Right ventricle myocardium superior (tissue), 1 donor: ENCODE measurements around the gene SMARCD3. TPM values are rescaled to one million over a fixed set of nuclear protein-coding genes. Genes with fewer than 3 reads are reported as not detected.

ENCODE experiments used
- ATAC-seq: fragments of 200-7000 bp; cut with Tn5 transposase; one replicate; pipeline ENCODE4 v1.9.1; 2020; ENCODE audit warnings: mild to moderate bottlenecking; ENCODE audit not compliant: poor library complexity
- DNase-seq: peaks from one replicate; pipeline ENCODE4 v3.0.0-alpha.2; 2020
- intact Hi-C: fragments of 100-400 bp; cut with DNase I; formaldehyde crosslinking; loops from one replicate; pipeline ENCODE4 v1.11.2; 2022
- total RNA-seq: library from RNA; stranded (reverse); fragmentation: NEBNext Ultra II Directional; extraction: Animal tissue kit (Norgen Biotek cat#: 25700); gene quantifications from one replicate; pipeline ENCODE4 v1.2.1, GENCODE V29; 2021
- donor health status: DM: no; HTN: yes; CAD: no; lungs with severe emphysema.

Gene SMARCD3
- total RNA-seq, 1 donor from 2014 or later = 131 TPM

DNA sequence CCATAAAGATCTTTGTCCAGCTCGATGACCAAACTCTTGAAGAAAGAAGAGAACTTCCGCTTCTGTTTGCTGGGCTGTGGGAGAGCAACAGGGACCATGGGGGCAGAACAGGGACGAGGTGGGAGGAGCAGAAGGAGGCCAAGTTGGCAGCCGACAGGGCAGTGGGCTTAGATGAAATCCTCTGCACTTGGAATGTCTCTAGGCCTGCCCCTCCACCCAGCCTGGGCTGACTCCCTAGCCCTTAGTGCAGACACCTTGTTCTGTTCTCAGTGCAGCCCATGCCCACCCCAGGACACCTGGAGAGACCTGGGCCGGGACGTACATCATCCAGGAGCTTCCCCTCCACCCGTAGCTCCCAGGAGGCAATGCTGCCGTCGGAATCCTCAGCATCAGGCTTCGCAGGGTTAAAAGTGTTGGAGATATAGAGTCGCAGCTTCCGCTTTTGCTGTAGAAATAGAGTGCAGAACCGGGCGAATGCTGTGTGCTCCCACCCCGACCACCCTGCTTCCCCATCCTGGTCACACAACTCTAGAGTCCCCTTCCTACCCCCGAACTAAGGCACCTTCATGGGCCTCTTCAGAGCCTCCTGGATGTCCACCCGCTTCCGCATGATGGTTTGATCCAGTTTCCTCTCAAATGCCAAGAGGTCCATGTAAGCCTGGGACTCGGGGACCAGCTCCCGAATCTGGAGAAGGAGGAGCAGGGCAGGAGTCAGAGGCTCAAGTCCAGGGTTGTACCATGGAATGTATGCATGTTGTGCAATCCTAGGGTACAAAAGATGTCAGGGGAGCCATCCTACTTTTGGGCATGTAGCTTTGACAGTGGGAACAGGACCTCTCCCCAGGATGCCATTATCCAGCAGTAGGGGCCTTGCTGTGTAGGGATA, 6.1 kb downstream of the SMARCD3 start:
- DNase-seq (no peak), ATAC-seq (no peak)
- intact Hi-C loops = loop anchor here (10.0 kb wide), 1 partner anchor 118 kb away; no protein-coding TSS in a partner anchor

DNA sequence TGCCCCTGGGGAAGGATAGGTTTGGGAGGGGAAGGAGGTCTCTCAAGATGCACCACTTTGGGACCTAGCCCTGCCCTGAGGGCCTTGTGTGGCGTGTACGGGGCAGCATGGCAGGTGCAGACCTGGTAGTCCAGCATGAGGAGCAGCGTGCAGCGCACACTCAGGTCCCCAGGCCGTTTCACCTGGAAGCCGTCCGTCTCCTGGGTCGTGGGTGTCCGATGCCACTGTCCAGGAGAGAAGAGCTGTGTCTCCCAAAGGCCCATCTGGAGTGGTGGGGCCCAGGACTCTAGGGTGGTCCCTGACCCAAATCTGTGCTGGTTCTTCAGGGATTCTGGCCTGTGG, 6.8 kb downstream of the SMARCD3 start:
- intact Hi-C loops = loop anchor here (10.0 kb wide), 1 partner anchor 117 kb away; no protein-coding TSS in a partner anchor
- no peak for ATAC-seq
- DNase-seq = no peak

DNA sequence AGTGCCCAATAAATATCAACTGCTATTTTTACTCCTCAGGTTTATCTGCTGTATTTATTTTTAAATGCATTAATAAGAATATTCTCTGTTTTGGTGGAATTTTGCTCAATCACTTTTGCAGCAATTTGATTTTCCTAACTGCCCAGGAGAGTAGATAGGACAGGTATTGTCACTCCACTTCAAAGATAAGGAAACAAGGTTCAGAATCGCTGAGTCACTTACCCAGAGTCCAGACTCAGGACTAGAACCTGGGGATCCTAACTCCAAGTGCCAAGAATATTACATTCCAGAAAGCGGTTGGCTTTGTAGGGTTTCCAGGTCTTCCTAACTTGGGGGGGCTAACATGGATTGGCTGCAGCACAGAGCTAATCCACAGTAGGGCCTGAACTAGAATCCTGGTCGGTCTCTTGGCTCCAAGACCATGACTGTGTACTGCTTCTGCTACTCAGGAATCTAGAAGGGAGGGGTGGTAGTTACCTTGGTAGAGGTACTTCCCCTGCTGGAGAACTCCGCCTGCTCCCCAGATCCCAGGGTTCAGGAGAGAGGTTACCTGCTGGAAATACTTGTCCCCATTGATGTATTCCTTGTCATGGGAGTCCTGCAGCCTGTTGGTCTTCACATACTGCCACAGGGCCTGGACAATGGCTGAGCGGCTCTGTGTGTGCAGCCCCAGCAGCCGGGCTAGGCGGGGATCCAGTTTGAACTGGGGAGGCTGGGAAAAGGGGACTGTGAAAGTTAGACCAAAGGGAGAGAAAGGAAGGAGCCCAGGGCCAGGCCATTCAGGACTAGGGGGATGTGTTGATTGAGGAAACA, 7.3 kb downstream of the SMARCD3 start:
- intact Hi-C loops = loop anchor here (10.0 kb wide), 1 partner anchor 116 kb away; no protein-coding TSS in a partner anchor
- ATAC-seq (no peak), DNase-seq (no peak)

DNA sequence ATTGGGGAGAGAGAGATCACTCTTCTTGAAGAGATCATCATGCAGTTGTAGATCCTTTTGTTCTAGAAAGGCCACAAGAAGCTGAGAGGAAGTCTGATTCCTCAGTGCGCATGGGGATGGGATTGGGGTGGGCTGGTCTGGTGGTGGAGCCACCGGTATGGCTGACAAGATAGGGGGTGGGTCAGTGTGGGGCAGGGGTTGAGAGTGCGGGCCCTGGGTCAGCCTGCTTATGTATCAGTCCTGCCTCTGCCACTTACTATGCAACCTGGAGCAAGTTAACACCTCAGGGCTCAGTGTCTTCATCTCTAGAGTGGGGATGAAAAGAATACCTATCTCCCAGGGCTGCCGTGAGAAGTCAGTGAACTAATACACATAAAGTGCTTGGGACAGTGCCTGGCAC, 8.0 kb downstream of the SMARCD3 start:
- DNase-seq (no peak), ATAC-seq (peak; percentile 36)
- intact Hi-C loops = loop anchor here (10.0 kb wide), 1 partner anchor 116 kb away; no protein-coding TSS in a partner anchor

DNA sequence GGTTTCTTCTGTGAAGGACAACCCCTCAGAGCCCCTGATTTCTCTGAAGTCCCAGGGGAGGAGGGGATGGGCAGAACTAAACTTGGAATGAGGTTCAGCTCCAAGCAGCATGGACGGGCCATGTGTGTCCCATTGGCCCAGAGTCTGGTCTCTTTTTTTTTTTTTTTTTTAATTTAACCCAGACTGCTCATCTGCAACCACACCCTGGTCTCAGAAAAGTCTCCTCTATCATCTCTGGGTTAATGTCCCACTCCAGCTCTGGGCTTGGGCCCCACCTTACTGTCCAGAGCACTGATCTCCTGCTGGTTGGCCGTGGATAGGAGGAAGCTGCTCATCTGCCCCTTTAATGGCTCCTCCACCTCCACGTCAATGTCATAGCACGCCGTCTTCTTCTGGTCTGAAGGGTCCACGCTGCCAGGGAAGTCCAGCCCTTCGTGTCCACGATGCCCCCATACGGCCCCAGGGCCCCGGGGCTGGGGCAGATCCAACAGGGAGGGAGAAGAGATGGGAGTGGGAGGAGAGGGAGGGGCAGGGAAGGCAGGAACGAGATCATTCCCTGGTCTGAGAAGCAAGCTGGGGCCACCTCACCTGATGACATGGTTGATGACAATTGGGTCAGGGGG, 8.5 kb downstream of the SMARCD3 start:
- no peak for ATAC-seq
- DNase-seq = no peak
- intact Hi-C loops = loop anchor here (10.0 kb wide), 1 partner anchor 115 kb away; no protein-coding TSS in a partner anchor

DNA sequence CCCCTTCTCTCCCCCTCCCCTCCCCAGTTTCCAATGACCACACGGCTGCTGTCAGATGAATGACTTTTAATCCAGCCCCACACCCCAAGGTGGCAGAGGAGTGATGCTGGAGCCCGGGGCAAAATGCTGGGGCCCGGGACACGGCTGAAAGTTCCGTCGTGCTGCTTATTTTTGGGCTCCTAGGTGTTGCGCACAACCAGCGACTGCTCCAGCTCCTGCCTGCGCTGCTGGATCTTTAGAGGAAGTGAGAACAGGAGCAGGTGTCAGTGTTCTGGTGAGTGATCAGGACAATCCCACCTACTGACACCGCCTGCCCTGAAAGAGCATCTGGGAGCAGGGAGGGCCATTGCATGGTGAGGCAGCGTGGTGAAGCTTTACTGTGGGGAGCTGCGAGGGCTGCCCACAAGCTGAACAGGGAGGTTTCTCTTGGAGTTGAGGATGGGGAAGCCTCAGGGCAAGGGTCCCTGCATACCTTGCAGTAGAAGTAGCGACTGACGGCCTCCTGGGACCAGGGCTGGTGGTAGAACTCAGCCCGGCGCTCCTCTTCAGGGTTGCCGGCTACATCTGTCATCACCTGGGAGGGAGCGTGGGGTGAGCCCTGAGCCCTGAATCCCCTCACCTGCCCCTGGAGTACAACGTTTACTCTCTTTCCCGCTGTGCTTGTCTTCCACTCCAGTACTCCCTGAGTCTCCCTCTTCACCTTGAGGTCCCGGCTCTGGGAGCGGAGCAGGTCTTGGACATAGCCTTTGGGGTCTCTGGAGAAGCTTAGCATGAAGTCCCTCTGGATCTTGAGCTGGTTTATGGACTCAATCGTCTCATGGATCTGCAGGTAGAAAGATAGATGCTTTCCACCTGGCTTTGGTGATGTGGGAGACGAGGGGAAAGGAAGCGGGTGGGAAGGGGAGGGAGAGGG, 9.3 kb downstream of the SMARCD3 start:
- DNase-seq = no peak
- no peak for ATAC-seq
- intact Hi-C loops = no loop called here

DNA sequence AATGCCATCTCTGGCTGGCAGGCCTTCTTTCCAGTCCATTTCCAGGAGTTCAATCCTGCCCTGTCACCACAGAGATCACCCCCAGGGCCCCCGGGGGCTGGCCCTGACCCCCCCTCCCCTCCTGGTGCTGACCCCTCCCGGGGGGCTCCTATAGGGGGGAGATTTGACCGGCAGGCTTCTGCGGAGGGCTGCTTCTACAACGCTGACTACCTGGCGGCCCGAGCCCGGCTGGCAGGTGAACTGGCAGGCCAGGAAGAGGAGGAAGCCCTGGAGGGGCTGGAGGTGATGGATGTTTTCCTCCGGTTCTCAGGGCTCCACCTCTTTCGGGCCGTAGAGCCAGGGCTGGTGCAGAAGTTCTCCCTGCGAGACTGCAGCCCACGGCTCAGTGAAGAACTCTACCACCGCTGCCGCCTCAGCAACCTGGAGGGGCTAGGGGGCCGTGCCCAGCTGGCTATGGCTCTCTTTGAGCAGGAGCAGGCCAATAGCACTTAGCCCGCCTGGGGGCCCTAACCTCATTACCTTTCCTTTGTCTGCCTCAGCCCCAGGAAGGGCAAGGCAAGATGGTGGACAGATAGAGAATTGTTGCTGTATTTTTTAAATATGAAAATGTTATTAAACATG, 10.2 kb downstream of the SMARCD3 start:
- no peak for ATAC-seq
- no peak for DNase-seq
- intact Hi-C loops = no loop called here

DNA sequence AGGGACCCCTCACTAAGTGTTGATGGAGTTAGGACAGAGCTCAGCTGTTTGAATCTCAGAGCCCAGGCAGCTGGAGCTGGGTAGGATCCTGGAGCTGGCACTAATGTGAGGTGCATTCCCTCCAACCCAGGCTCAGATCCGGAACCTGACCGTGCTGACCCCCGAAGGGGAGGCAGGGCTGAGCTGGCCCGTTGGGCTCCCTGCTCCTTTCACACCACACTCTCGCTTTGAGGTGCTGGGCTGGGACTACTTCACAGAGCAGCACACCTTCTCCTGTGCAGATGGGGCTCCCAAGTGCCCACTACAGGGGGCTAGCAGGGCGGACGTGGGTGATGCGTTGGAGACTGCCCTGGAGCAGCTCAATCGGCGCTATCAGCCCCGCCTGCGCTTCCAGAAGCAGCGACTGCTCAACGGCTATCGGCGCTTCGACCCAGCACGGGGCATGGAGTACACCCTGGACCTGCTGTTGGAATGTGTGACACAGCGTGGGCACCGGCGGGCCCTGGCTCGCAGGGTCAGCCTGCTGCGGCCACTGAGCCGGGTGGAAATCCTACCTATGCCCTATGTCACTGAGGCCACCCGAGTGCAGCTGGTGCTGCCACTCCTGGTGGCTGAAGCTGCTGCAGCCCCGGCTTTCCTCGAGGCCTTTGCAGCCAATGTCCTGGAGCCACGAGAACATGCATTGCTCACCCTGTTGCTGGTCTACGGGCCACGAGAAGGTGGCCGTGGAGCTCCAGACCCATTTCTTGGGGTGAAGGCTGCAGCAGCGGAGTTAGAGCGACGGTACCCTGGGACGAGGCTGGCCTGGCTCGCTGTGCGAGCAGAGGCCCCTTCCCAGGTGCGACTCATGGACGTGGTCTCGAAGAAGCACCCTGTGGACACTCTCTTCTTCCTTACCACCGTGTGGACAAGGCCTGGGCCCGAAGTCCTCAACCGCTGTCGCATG, 11.0 kb downstream of the SMARCD3 start:
- intact Hi-C loops = no loop called here
- DNase-seq (no peak), ATAC-seq (no peak)

DNA sequence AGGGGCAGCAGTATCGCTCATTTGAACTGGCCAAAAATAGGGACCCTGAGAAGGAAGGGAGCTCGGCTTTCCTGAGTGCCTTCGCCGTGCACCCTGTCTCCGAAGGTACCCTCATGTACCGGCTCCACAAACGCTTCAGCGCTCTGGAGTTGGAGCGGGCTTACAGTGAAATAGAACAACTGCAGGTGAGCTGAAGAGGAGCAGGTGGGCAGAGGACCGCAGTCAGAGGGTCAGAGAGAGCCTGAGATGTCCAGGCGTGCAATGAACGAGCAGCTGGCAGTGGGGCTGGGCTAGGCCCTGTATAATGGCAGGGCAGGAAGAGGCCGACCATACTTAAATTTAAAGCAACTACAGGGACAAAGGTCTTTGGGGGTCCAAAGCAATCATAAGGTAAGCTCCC, 12.1 kb downstream of the SMARCD3 start:
- intact Hi-C loops = no loop called here
- no peak for DNase-seq
- ATAC-seq = no peak

DNA sequence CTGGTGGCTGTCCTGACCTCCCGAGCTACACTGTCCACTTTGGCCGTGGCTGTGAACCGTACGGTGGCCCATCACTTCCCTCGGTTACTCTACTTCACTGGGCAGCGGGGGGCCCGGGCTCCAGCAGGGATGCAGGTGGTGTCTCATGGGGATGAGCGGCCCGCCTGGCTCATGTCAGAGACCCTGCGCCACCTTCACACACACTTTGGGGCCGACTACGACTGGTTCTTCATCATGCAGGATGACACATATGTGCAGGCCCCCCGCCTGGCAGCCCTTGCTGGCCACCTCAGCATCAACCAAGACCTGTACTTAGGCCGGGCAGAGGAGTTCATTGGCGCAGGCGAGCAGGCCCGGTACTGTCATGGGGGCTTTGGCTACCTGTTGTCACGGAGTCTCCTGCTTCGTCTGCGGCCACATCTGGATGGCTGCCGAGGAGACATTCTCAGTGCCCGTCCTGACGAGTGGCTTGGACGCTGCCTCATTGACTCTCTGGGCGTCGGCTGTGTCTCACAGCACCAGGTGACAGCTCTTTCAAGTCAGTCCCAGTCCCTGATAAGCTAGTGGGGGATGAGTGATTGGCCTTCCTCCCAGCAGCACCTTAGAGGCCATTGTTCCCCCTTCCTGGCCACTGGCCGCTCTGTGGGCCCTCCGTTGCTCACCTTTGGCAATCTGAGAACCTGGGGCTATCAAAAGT, 13.3 kb downstream of the SMARCD3 start:
- no peak for ATAC-seq
- intact Hi-C loops = no loop called here
- DNase-seq = no peak

DNA sequence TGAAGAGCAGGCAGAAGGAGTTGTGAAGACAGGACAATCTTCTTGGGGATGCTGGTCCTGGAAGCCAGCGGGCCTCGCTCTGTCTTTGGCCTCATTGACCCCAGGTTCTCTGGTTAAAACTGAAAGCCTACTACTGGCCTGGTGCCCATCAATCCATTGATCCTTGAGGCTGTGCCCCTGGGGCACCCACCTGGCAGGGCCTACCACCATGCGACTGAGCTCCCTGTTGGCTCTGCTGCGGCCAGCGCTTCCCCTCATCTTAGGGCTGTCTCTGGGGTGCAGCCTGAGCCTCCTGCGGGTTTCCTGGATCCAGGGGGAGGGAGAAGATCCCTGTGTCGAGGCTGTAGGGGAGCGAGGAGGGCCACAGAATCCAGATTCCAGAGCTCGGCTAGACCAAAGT, 14.7 kb downstream of the SMARCD3 start:
- no peak for DNase-seq
- no peak for ATAC-seq
- intact Hi-C loops = no loop called here

DNA sequence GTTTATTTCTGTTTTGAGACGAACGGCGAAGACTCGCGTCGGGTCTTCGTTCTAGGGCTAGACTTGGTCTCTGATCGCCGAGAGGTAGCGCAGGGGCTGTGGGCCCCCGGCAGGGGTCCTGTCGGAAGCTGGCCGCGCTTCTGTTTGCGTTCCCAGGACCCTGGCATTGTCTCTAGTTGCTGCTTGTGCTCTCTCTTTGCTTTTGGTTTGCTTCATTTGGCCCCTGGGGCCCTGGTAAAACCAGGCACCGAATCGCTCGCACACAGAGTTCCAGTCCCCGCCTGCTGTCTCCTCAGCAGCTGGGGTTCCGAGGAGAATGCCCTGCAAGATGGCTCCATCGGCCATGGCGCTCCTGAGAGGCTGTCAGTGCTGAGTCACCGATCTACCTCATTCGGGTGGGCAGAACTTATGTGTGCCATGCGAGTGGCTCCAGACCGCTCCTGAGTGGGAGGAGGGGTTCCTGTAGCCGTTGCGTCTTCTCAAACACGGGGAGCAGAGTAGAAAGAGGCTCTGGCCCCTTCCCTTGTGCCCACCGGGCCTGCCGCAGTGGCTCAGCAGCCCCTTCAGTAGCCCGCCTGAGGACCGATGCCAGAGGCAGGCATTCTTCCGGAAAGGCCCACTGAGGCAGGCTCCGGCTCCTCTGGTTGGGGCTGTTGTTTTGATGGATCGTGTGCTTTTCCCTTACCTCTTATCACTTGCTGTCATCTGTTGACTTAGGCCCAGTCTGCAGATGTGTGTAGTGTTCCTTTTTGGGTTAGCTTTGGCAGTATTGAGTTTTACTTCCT, 15.4 kb downstream of the SMARCD3 start:
- intact Hi-C loops = no loop called here
- ATAC-seq (peak; percentile 32), DNase-seq (no peak)

DNA sequence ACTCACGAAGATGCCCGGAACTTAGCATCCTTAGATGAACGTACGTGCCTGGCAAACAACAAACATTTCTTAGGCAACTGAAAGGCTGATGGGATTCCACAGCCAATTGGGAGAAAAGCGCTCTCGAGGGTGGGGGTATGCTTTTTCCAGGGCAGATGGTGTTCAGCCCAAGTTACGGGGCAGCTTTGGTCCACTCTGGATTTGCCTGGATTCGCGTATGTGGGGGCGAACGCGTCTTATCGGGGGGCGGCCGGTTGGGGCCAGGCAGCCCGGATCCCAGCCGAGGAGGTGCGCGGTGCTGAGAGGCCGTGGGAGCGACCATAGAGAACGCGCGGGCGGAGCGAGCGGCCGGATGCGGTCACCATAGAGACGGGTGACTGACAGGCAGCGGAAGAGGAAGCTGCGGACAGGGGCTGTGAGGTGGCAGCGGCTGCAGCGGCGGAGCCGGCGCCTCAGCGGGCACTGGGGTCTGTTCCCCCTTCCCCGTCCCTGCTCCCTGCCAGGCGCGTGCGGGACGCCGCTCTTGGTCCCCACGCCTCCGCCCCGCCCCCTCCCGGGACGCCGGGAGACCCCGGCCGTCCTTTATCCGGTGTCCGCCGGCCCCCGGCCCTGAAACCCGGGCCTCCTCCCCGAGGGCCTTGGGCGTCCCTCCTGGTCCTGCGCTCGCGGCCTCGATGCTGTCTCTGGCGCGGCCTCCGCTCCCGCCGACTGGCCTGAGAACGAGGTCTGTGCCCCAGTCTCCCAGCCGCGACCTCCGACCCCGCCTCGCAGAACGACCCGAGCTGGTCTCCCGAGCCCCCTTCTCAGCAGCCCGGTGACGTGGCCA, 16.2 kb downstream of the SMARCD3 start, which contains the start of gene CHPF2:
Gene CHPF2, plus strand, starts transcription at position 393 of the 826 bp plus-strand sequence. CDS start 1,529 bp downstream, outside the sequence.
- intact Hi-C loops = no loop called here
- peak; percentile 97 for ATAC-seq
- peak; percentile 96 for DNase-seq

DNA sequence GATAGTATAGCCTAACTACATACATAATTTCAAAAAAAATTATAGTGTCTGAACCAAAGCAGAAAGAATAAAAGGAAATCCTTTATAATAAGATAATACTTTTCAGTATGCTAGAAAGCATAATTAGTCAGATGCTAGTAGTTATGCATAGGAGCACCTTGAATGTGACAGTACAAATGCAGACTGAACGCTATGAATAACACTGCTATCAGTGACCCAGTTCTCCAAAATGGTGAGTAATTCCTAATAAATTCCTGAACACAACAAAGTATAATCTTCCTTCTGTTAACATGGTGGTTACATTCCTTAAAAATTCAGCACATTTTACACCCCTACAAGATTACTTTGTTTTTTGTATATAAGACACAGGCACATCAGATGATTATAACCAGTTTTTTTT, 17.4 kb downstream of the SMARCD3 start:
- ATAC-seq (no peak), DNase-seq (no peak)
- intact Hi-C loops = no loop called here

DNA sequence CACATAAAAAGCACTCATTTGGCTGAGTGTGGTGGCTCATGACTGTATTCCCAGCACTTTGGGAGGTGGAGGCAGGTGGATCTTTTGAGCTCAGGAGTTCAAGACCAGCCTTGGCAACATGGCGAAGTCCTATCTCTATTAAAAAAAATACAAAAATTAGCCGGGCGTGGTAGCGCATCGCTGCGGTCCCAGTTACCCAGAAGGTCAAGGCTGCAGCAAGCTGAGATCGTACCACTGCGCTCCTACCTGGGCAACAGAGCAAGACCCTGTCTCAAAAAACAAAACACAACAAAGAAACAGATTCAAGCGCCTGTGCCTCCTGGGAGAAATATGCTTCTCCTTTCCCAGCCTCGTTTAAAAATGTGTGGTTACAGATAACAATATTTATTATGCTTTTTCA, 19.2 kb downstream of the SMARCD3 start:
- DNase-seq (no peak), ATAC-seq (no peak)
- intact Hi-C loops = no loop called here
